ENCODE results near the gene PIP5K1B. TPM values are rescaled to one million over a fixed set of nuclear protein-coding genes. Genes with fewer than 3 reads are reported as not detected.
"Not testable (repeated sequence)": the region's sequence is repeated elsewhere in the genome, so short reads cannot be mapped to it uniquely, and the experiment has no call there.

Gene PIP5K1B
- total and polyA plus RNA-seq, 4 donors = 0.09 to 30.9 (median 0.29) TPM

DNA sequence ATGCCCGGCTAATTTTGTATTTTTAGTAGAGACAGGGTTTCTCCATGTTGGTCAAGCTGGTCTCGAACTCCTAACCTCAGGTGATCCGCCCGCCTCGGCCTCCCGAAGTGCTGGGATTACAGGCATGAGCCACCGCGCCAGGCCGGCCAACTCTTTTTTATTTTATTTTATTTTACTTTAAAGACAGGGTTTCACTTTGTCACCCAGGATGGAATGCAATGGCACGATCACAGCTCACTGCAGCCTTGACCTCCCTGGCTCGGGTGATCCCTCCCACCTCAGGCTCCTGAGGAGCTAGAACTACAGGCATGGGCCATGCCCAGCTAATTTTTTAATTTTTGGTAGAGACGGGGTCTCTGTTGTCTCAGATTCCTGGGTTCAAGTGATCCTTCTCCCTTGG, 345.9 kb downstream of the PIP5K1B start:
- H3K27ac ChIP-seq (ENCODE audit: low read depth in 1 of 2, low read length in 2 of 2); H3K4me3 ChIP-seq (ENCODE audit: low read depth in 1 of 3, low read length in 3 of 3); H3K9ac ChIP-seq (ENCODE audit: low read depth in 1 of 2, low read length in 2 of 2); H3K9me3 ChIP-seq (ENCODE audit: control insufficient read depth in 4 of 4, low read length in 3 of 4); H3K4me1 ChIP-seq (ENCODE audit: control insufficient read depth in 4 of 4, insufficient read depth in 4 of 4, low read length in 3 of 4); DNase-seq (ENCODE audit: low spot score); H3K27me3 ChIP-seq (ENCODE audit: control insufficient read depth in 4 of 4, insufficient read depth in 4 of 4, low read length in 3 of 4): not testable (repeated sequence)
- WGBS = 91% methylated on average over 12 of the region's 12 CpGs
- H3K36me3 ChIP-seq (ENCODE audit: control insufficient read depth in 4 of 4, insufficient read depth in 3 of 4, low read depth in 1 of 4, low read length in 3 of 4) = peaks cover 6 to 23% (median 15%) of the 10 kb centered on the region in 4 donors

DNA sequence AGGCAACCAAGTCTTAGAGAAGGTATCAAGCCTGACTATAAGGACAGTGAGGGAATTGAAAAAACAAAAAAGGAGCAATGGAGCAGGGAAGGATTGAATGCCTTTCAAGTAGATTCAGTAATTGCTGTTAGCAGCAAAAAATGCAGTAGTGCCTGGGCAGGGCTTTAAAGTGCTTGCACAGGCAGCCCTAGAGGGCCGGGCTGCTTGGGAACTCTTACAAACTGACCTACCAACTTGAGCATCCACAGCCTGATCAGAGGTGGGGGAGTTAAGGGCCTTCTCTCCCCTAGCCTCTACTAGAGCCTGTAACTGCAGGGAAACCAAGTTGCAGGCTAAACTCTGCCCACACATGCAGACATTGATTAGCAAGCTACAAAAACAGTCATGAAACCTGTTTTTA, 349.9 kb downstream of the PIP5K1B start:
- no peak overlapping the region for H3K4me3 ChIP-seq (ENCODE audit: low read depth in 1 of 3, low read length in 3 of 3)
- no peak for DNase-seq (ENCODE audit: low spot score)
- H3K27me3 ChIP-seq (ENCODE audit: control insufficient read depth in 4 of 4, insufficient read depth in 4 of 4, low read length in 3 of 4) = no peaks in the 10 kb centered on the region
- no peak overlapping the region for H3K27ac ChIP-seq (ENCODE audit: low read depth in 1 of 2, low read length in 2 of 2)
- H3K4me1 ChIP-seq (ENCODE audit: control insufficient read depth in 4 of 4, insufficient read depth in 4 of 4, low read length in 3 of 4) = peaks cover 0 to 3% (median 1%) of the 10 kb centered on the region in 4 donors
- no peak overlapping the region for H3K9ac ChIP-seq (ENCODE audit: low read depth in 1 of 2, low read length in 2 of 2)
- H3K36me3 ChIP-seq (ENCODE audit: control insufficient read depth in 4 of 4, insufficient read depth in 3 of 4, low read depth in 1 of 4, low read length in 3 of 4) = peaks cover 4 to 10% (median 8%) of the 10 kb centered on the region in 4 donors
- no peaks in the 10 kb centered on the region for H3K9me3 ChIP-seq (ENCODE audit: control insufficient read depth in 4 of 4, low read length in 3 of 4)
- TF ChIP-seq FOXA2 (IDR thresholded peaks at IDR 0.05) (no peak), RAD21 (IDR thresholded peaks at IDR 0.05) (no peak), NR2F2 (IDR thresholded peaks at IDR 0.05) (no peak), EGR1 (IDR thresholded peaks at IDR 0.05; ENCODE audit: low read depth in 2 of 2) (no peak), JUND (IDR thresholded peaks at IDR 0.05) (no peak), TAF1 (conservative IDR thresholded peaks at IDR 0.05) (no peak), GABPA (IDR thresholded peaks at IDR 0.05 in 1 of 2, conservative IDR thresholded peaks at IDR 0.05 in 1 of 2) (no peak), HNF4A (conservative IDR thresholded peaks at IDR 0.05) (no peak), SP1 (IDR thresholded peaks at IDR 0.05) (no peak)
- TF ChIP-seq, protein P1, sequence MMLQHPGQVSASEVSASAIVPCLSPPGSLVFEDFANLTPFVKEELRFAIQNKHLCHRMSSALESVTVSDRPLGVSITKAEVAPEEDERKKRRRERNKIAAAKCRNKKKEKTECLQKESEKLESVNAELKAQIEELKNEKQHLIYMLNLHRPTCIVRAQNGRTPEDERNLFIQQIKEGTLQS (IDR thresholded peaks at IDR 0.05) = no peak
- WGBS = 92% methylated on average over 1 of the region's 1 CpG

DNA sequence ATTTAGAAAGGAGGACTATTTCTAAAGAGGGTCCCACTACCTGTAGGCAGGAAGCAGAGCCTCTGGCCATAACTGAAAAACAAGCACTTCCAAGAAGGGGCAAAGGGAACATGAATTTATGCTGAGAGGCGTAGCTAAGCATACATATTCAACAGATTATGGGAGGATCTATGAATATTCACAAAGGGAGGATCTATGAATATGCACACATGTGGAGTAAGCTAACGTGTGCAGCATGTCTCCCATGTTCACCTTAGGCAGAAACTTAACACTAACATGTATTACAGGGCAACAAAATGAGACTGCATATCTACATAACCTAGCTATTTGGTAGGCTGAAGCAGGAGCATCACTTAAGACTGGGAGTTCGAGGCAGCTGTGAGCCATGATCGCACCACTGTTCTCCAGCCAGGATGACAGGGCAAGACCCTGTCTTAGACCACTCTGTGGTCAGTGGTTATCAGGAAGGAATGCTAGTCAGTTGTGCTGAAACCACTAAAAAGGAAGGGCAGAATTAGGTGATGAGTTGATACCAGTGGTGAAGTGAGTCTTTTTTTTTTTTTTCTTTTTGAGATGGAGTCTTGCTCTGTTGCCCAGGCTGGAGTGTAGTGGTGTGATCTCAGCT, 351.3 kb downstream of the PIP5K1B start:
- H3K27ac ChIP-seq (ENCODE audit: low read depth in 1 of 2, low read length in 2 of 2) = no peak overlapping the region
- DNase-seq (ENCODE audit: low spot score) = no peak
- 97% methylated on average over 4 of the region's 4 CpGs for WGBS
- H3K9ac ChIP-seq (ENCODE audit: low read depth in 1 of 2, low read length in 2 of 2) = no peak overlapping the region
- H3K27me3 ChIP-seq (ENCODE audit: control insufficient read depth in 4 of 4, insufficient read depth in 4 of 4, low read length in 3 of 4) = no peaks in the 10 kb centered on the region
- TF ChIP-seq RAD21 (IDR thresholded peaks at IDR 0.05) (no peak), SP1 (IDR thresholded peaks at IDR 0.05) (no peak), HNF4G (IDR thresholded peaks at IDR 0.05) (no peak), HNF4A (conservative IDR thresholded peaks at IDR 0.05) (no peak), GABPA (IDR thresholded peaks at IDR 0.05 in 1 of 2, conservative IDR thresholded peaks at IDR 0.05 in 1 of 2) (no peak), FOXA2 (IDR thresholded peaks at IDR 0.05) (no peak), FOXA1 (IDR thresholded peaks at IDR 0.05) (no peak), JUND (IDR thresholded peaks at IDR 0.05) (no peak), TAF1 (conservative IDR thresholded peaks at IDR 0.05) (no peak), EGR1 (IDR thresholded peaks at IDR 0.05; ENCODE audit: low read depth in 2 of 2) (no peak), YY1 (IDR thresholded peaks at IDR 0.05) (no peak), RXRA (IDR thresholded peaks at IDR 0.05) (no peak), NR2F2 (IDR thresholded peaks at IDR 0.05) (no peak)
- TF ChIP-seq, protein P2, sequence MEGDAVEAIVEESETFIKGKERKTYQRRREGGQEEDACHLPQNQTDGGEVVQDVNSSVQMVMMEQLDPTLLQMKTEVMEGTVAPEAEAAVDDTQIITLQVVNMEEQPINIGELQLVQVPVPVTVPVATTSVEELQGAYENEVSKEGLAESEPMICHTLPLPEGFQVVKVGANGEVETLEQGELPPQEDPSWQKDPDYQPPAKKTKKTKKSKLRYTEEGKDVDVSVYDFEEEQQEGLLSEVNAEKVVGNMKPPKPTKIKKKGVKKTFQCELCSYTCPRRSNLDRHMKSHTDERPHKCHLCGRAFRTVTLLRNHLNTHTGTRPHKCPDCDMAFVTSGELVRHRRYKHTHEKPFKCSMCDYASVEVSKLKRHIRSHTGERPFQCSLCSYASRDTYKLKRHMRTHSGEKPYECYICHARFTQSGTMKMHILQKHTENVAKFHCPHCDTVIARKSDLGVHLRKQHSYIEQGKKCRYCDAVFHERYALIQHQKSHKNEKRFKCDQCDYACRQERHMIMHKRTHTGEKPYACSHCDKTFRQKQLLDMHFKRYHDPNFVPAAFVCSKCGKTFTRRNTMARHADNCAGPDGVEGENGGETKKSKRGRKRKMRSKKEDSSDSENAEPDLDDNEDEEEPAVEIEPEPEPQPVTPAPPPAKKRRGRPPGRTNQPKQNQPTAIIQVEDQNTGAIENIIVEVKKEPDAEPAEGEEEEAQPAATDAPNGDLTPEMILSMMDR (IDR thresholded peaks at IDR 0.05; ENCODE audit: low read depth, low read length, missing input control) = no peak
- TF ChIP-seq, protein P3, sequence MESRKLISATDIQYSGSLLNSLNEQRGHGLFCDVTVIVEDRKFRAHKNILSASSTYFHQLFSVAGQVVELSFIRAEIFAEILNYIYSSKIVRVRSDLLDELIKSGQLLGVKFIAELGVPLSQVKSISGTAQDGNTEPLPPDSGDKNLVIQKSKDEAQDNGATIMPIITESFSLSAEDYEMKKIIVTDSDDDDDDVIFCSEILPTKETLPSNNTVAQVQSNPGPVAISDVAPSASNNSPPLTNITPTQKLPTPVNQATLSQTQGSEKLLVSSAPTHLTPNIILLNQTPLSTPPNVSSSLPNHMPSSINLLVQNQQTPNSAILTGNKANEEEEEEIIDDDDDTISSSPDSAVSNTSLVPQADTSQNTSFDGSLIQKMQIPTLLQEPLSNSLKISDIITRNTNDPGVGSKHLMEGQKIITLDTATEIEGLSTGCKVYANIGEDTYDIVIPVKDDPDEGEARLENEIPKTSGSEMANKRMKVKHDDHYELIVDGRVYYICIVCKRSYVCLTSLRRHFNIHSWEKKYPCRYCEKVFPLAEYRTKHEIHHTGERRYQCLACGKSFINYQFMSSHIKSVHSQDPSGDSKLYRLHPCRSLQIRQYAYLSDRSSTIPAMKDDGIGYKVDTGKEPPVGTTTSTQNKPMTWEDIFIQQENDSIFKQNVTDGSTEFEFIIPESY (IDR thresholded peaks at IDR 0.05) = no peak
- TF ChIP-seq, protein P1 (IDR thresholded peaks at IDR 0.05) = no peak
- TF ChIP-seq, protein P4, sequence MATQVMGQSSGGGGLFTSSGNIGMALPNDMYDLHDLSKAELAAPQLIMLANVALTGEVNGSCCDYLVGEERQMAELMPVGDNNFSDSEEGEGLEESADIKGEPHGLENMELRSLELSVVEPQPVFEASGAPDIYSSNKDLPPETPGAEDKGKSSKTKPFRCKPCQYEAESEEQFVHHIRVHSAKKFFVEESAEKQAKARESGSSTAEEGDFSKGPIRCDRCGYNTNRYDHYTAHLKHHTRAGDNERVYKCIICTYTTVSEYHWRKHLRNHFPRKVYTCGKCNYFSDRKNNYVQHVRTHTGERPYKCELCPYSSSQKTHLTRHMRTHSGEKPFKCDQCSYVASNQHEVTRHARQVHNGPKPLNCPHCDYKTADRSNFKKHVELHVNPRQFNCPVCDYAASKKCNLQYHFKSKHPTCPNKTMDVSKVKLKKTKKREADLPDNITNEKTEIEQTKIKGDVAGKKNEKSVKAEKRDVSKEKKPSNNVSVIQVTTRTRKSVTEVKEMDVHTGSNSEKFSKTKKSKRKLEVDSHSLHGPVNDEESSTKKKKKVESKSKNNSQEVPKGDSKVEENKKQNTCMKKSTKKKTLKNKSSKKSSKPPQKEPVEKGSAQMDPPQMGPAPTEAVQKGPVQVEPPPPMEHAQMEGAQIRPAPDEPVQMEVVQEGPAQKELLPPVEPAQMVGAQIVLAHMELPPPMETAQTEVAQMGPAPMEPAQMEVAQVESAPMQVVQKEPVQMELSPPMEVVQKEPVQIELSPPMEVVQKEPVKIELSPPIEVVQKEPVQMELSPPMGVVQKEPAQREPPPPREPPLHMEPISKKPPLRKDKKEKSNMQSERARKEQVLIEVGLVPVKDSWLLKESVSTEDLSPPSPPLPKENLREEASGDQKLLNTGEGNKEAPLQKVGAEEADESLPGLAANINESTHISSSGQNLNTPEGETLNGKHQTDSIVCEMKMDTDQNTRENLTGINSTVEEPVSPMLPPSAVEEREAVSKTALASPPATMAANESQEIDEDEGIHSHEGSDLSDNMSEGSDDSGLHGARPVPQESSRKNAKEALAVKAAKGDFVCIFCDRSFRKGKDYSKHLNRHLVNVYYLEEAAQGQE (IDR thresholded peaks at IDR 0.05) = no peak
- TF ChIP-seq, protein P5, sequence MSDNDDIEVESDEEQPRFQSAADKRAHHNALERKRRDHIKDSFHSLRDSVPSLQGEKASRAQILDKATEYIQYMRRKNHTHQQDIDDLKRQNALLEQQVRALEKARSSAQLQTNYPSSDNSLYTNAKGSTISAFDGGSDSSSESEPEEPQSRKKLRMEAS (IDR thresholded peaks at IDR 0.05) = no peak
- no peak overlapping the region for H3K4me3 ChIP-seq (ENCODE audit: low read depth in 1 of 3, low read length in 3 of 3)
- H3K36me3 ChIP-seq (ENCODE audit: control insufficient read depth in 4 of 4, insufficient read depth in 3 of 4, low read depth in 1 of 4, low read length in 3 of 4) = peaks cover 4 to 13% (median 8%) of the 10 kb centered on the region in 4 donors
- H3K9me3 ChIP-seq (ENCODE audit: control insufficient read depth in 4 of 4, low read length in 3 of 4) = no peaks in the 10 kb centered on the region
- peaks cover 0 to 3% (median 1%) of the 10 kb centered on the region in 4 donors for H3K4me1 ChIP-seq (ENCODE audit: control insufficient read depth in 4 of 4, insufficient read depth in 4 of 4, low read length in 3 of 4)
